Measurements from ENCODE around the gene PCCA.

- no peak for TF ChIP-seq CTCF (IDR thresholded peaks at IDR 0.05)
- TF ChIP-seq POLR2A (IDR thresholded peaks at IDR 0.05): no peak
These were observed 260.7 kb downstream of the PCCA start for GRCh38 chr13:100349594-100349993.

Measured in suprapubic skin (tissue), 3 donors.